ENCODE data around the gene CBR1.

The CBR1 gene

GRCh38 chr21:36038701-36039497 lies 30.9 kb upstream of the CBR1 start:
- Histone ChIP-seq H3K4me2 (ENCODE audit: low read depth, low read length, poor library complexity, severe bottlenecking) (no peak overlapping the region), H3K4me3 (ENCODE audit: insufficient read depth, low read length, poor library complexity, severe bottlenecking) (no peak overlapping the region), H3K36me3 (ENCODE audit: low read length) (peaks cover 5% of the 10 kb centered on the region; the same call in 1 of the 2 replicates), H3K9me2 (replicated peaks; ENCODE audit: insufficient read depth, low read length) (no peaks in the 10 kb centered on the region), H2AFZ (ENCODE audit: low read depth, low read length, severe bottlenecking) (no peak overlapping the region), H3K9me3 (ENCODE audit: insufficient read depth, low read length) (no peaks in the 10 kb centered on the region), H3K79me2 (ENCODE audit: insufficient read depth, low read length) (no peaks in the 10 kb centered on the region), H3F3A (ENCODE audit: insufficient read depth) (no peaks in the 10 kb centered on the region), H3K27ac (ENCODE audit: low read depth, low read length) (no peak overlapping the region), H3K9ac (ENCODE audit: low read length) (no peak overlapping the region), H4K20me1 (ENCODE audit: low read depth, low read length) (no peaks in the 10 kb centered on the region), H3K27me3 (ENCODE audit: low read length) (no peaks in the 10 kb centered on the region)
- TF ChIP-seq CTCF (IDR thresholded peaks at IDR 0.05; ENCODE audit: insufficient read depth, low read length, poor library complexity, severe bottlenecking) = no peak
- no peak for TF ChIP-seq EZH2phosphoT487 (conservative IDR thresholded peaks at IDR 0.05; ENCODE audit: low read length)

GRCh38 chr21:36039861-36040260 lies 30.0 kb upstream of the CBR1 start:
- Histone ChIP-seq H3K36me3 (ENCODE audit: low read length) (peaks cover 5% of the 10 kb centered on the region; the same call in 1 of the 2 replicates), H3K4me2 (ENCODE audit: low read depth, low read length, poor library complexity, severe bottlenecking) (no peak overlapping the region), H3K9me3 (ENCODE audit: insufficient read depth, low read length) (no peaks in the 10 kb centered on the region), H3K27ac (ENCODE audit: low read depth, low read length) (no peak overlapping the region), H3K9ac (ENCODE audit: low read length) (no peak overlapping the region), H3K9me2 (replicated peaks; ENCODE audit: insufficient read depth, low read length) (no peaks in the 10 kb centered on the region), H4K20me1 (ENCODE audit: low read depth, low read length) (no peaks in the 10 kb centered on the region), H3F3A (ENCODE audit: insufficient read depth) (no peaks in the 10 kb centered on the region), H3K27me3 (ENCODE audit: low read length) (no peaks in the 10 kb centered on the region), H3K79me2 (ENCODE audit: insufficient read depth, low read length) (no peaks in the 10 kb centered on the region), H3K4me3 (ENCODE audit: insufficient read depth, low read length, poor library complexity, severe bottlenecking) (no peak overlapping the region), H2AFZ (ENCODE audit: low read depth, low read length, severe bottlenecking) (no peak overlapping the region)
- no peak for TF ChIP-seq CTCF (IDR thresholded peaks at IDR 0.05; ENCODE audit: insufficient read depth, low read length, poor library complexity, severe bottlenecking)
- TF ChIP-seq EZH2phosphoT487 (conservative IDR thresholded peaks at IDR 0.05; ENCODE audit: low read length) = no peak

- Histone ChIP-seq H3K9me3 (ENCODE audit: insufficient read depth, low read length) (no peaks in the 10 kb centered on the region), H3K79me2 (ENCODE audit: insufficient read depth, low read length) (no peaks in the 10 kb centered on the region), H2AFZ (ENCODE audit: low read depth, low read length, severe bottlenecking) (no peak overlapping the region), H3K4me3 (ENCODE audit: insufficient read depth, low read length, poor library complexity, severe bottlenecking) (no peak overlapping the region), H3K4me2 (ENCODE audit: low read depth, low read length, poor library complexity, severe bottlenecking) (no peak overlapping the region), H3K27ac (ENCODE audit: low read depth, low read length) (no peak overlapping the region), H3K9ac (ENCODE audit: low read length) (no peak overlapping the region), H3K36me3 (ENCODE audit: low read length) (peaks cover 5% of the 10 kb centered on the region; the same call in 1 of the 2 replicates), H4K20me1 (ENCODE audit: low read depth, low read length) (no peaks in the 10 kb centered on the region), H3F3A (ENCODE audit: insufficient read depth) (no peaks in the 10 kb centered on the region), H3K9me2 (replicated peaks; ENCODE audit: insufficient read depth, low read length) (no peaks in the 10 kb centered on the region), H3K27me3 (ENCODE audit: low read length) (no peaks in the 10 kb centered on the region)
- TF ChIP-seq CTCF (IDR thresholded peaks at IDR 0.05; ENCODE audit: insufficient read depth, low read length, poor library complexity, severe bottlenecking) = no peak
- TF ChIP-seq EZH2phosphoT487 (conservative IDR thresholded peaks at IDR 0.05; ENCODE audit: low read length) = no peak
These were observed 29.4 kb upstream of the CBR1 start for GRCh38 chr21:36040389-36040788.

Measured in SU-DHL-6 (cell line).